Smooth muscle cell of trachea (primary cell): ENCODE results near the gene PDCD4. TPM values are rescaled to one million over a fixed set of nuclear protein-coding genes. Genes with fewer than 3 reads are reported as not detected.

Experiments
- total RNA-seq: library from RNA; depleted of rRNA; stranded (reverse); fragments of >200 nt; gene quantifications from 2 replicates; pipeline ENCODE4 v1.2.1, GENCODE V29; 2014

PDCD4 gene
- 74.6 and 94.7 TPM in 2 replicates for total RNA-seq

DNA sequence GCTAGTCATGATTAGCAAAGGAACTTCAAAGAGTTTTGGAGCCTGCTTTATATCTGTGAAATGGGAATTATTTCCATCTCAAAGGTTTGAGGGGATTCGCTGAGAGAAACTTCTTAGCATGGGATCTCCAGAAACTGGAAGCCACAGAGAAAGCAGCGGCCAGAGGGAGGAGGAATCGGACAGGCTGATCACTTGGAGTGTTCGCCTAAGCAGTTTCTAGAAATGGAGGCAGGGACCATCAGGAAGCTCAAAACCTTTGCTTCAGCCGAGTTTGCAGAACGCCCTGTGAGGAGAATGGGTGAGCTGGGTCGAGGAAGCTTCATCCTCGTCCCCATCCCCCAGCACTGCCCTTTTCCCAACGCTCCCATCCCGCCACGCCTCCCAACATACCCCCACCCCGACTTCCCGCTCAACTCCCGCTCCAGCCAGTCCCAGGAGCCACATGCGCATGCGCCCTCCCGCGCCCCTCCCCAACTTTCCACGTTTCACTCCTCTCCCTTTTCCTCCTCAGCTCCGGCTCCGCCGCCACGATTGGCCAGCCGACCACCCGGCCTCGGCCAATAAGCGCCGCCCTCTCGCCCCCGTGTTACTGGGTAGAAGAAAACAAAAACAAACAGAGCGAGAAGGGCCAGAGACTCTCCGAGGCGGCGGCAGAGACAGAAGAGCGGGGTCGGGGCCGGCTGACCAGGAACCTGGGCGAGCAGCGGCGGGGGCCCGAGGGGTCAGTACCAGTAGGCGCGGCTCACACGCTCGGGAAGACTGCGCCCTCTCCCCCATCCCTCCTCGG lies at the start of gene PDCD4:
PDCD4 (plus strand) TSS at position 631 of the 787 bp plus-strand sequence. CDS start 4,100 bp downstream, outside the sequence.

DNA sequence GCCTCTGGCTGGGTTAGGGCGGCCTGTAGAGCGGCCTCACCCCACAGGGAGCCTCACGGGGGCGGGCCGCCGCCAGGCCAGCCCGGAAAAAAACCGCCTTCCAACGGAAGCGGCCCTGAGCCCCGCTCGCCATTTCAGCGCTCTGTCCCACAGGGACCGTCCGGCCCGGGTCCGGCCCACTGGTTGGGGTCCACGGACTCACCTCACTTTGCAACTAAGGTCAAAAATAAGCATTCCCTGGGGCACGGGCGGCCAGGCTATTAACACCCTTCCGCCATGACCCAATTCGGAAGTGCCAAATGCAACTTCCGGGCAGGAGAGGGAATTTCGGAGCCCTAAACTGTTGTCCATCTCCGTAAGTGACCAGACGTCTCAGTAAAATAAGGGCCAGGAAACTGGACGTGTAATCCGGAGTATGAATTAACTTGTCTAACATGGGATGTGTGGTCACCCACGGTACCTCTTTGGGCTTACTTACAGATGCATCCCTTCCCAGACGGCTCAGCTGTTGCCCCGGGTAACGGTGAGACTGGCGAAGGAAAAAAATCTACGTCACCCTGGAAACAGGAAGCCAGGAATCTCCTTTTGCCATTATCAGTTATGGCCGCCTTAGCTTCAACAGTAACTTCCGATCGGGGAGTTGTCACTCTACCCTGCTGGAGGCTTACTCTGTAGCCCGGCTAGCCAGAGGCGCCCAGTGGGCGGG lies 47.1 kb downstream of the PDCD4 start, which contains the start of gene BBIP1:
BBIP1 (minus strand) TSS at position 538 of the 706 bp plus-strand sequence. CDS start 1,023 bp downstream, outside the sequence.

GRCh38 chr10:110919349-110919931 lies 47.7 kb downstream of the PDCD4 start, which contains the start of gene SHOC2:
Gene SHOC2, plus strand, starts transcription at chr10:110919604. Its CDS starts 44,755 bp downstream, at chr10:110964359.

Other genes starting within 250 kb of the PDCD4 start
- not detected in 2 replicates for gene RBM20, start 227.6 kb upstream of the PDCD4 start, total RNA-seq
- gene BBIP1, start 47.3 kb downstream of the PDCD4 start, total RNA-seq: 15.1 and 22.5 TPM in 2 replicates
- 55.9 and 57.6 TPM in 2 replicates for gene SHOC2, start 47.7 kb downstream of the PDCD4 start, total RNA-seq
- gene ADRA2A, start 205.1 kb downstream of the PDCD4 start, total RNA-seq: under 0.01 TPM in 1 of 2 replicates, not detected in the other